ENCODE results near the gene PAPPA.

- no peak for TF ChIP-seq CTCF (IDR thresholded peaks at IDR 0.05; ENCODE audit: low read depth, low read length)
- no peak for TF ChIP-seq EZH2phosphoT487 (IDR thresholded peaks at IDR 0.05; ENCODE audit: low read depth)
Observed at GRCh38 chr9:116285320-116285719, 131.7 kb downstream of the PAPPA start.
